ENCODE measurements around the gene SPAG9. TPM values are rescaled to one million over a fixed set of nuclear protein-coding genes. Genes with fewer than 3 reads are reported as not detected.
A peak's percentile ranks its signal among the peaks of the same experiment; 100 is the strongest.

The SPAG9 gene
- total RNA-seq, 1 experiment from 2014 or later: 90.5 TPM

- H3K9me2 ChIP-seq (replicated peaks; ENCODE audit: low read length): no peaks in the 10 kb centered on the region
- peak overlapping the region; percentile 78 for H3K27ac ChIP-seq (ENCODE audit: low read length)
- ATAC-seq (peak; percentile 82), DNase-seq (peak; percentile 96)
- no peaks in the 10 kb centered on the region for H3F3A ChIP-seq (ENCODE audit: low read length, unreplicated experiment)
- H4K20me1 ChIP-seq (ENCODE audit: low read length): no peaks in the 10 kb centered on the region
- H3K27me3 ChIP-seq (ENCODE audit: low read length): no peaks in the 10 kb centered on the region
- POLR2A ChIA-PET (ENCODE audit: unreplicated experiment): interaction anchor here (0.8 to 2.4 kb wide), 3 partner anchors 83 to 97 kb away, joined by 5 to 17 read pairs (median 7); partner anchors contain the start of gene TOB1
- BruUV-seq (replicated peaks): no TSS peak
- no peaks in the 10 kb centered on the region for H3K36me3 ChIP-seq (ENCODE audit: low read depth, low read length)
- H3K9me3 ChIP-seq (ENCODE audit: low read length): no peaks in the 10 kb centered on the region
- TF ChIP-seq EZH2phosphoT487 (IDR thresholded peaks at IDR 0.05; ENCODE audit: borderline replicate concordance, low read length) (no peak), EZH2 (IDR thresholded peaks at IDR 0.05; ENCODE audit: low read length, unreplicated experiment) (no peak), CTCF (conservative IDR thresholded peaks at IDR 0.05; ENCODE audit: low read depth, low read length) (peak; percentile 99)
- peak overlapping the region; percentile 63 for H2AFZ ChIP-seq (ENCODE audit: low read length)
- H3K9ac ChIP-seq (ENCODE audit: low read length): peak overlapping the region; percentile 41
- peaks cover 38% of the 10 kb centered on the region for H3K4me1 ChIP-seq (ENCODE audit: insufficient read depth, low read length)
- CTCF ChIA-PET: interaction anchor here (0.8 to 1.9 kb wide), 5 partner anchors 84 to 97 kb away, joined by 3 to 12 read pairs (median 8); partner anchors contain the start of gene TOB1
- H3K4me2 ChIP-seq (ENCODE audit: low read length): peak overlapping the region; percentile 73
- no peaks in the 10 kb centered on the region for H3K79me2 ChIP-seq (ENCODE audit: low read length)
- intact Hi-C loops (cut with micrococcal nuclease): loop anchor here (1.0 to 2.0 kb wide), 5 partner anchors 59 to 167 kb away; no protein-coding TSS in a partner anchor
- H3K4me3 ChIP-seq (ENCODE audit: low read length): peak overlapping the region; percentile 28; the same call in 1 of the 2 replicates
These were observed 170.4 kb downstream of the SPAG9 start for GRCh38 chr17:50949989-50950877.

- ChIA-PET CTCF (interaction anchor here (0.7 to 1.9 kb wide), 5 partner anchors 83 to 166 kb away, joined by 3 to 14 read pairs (median 8); partner anchors contain the start of gene TOB1), POLR2A (ENCODE audit: unreplicated experiment) (interaction anchor here (0.7 to 1.0 kb wide), 3 partner anchors 53 to 97 kb away, joined by 3 to 7 read pairs (median 5); partner anchors contain the start of gene TOB1)
- Histone ChIP-seq H3K9ac (ENCODE audit: low read length) (no peak overlapping the region), H3K4me3 (ENCODE audit: low read length) (no peak overlapping the region), H2AFZ (ENCODE audit: low read length) (peak overlapping the region; percentile 63; the same call in 1 of the 2 replicates), H3F3A (ENCODE audit: low read length, unreplicated experiment) (no peaks in the 10 kb centered on the region), H3K4me1 (ENCODE audit: insufficient read depth, low read length) (peaks cover 45% of the 10 kb centered on the region), H3K27ac (ENCODE audit: low read length) (peak overlapping the region; percentile 78), H3K9me2 (replicated peaks; ENCODE audit: low read length) (no peaks in the 10 kb centered on the region), H3K36me3 (ENCODE audit: low read depth, low read length) (no peaks in the 10 kb centered on the region), H3K79me2 (ENCODE audit: low read length) (no peaks in the 10 kb centered on the region), H3K9me3 (ENCODE audit: low read length) (no peaks in the 10 kb centered on the region), H4K20me1 (ENCODE audit: low read length) (no peaks in the 10 kb centered on the region), H3K4me2 (ENCODE audit: low read length) (peak overlapping the region; percentile 73; the same call in 1 of the 2 replicates), H3K27me3 (ENCODE audit: low read length) (no peaks in the 10 kb centered on the region)
- BruUV-seq (replicated peaks): no TSS peak
- TF ChIP-seq EZH2 (IDR thresholded peaks at IDR 0.05; ENCODE audit: low read length, unreplicated experiment) (no peak), CTCF (conservative IDR thresholded peaks at IDR 0.05; ENCODE audit: low read depth, low read length) (no peak), EZH2phosphoT487 (IDR thresholded peaks at IDR 0.05; ENCODE audit: borderline replicate concordance, low read length) (no peak)
- DNase-seq (no peak), ATAC-seq (no peak)
- intact Hi-C loops (cut with micrococcal nuclease): no loop called here
These were observed 171.3 kb downstream of the SPAG9 start for GRCh38 chr17:50949128-50949988.
